NB4 (cell line): ENCODE data around the gene PRL.

Experiments used
- CTCF ChIP-seq: IDR thresholded peaks from one replicate; pipeline ENCODE4 v1.5.1; 2012; ENCODE audit warnings: low read depth, low read length
- MYC ChIP-seq: IDR thresholded peaks from 2 replicates; pipeline ENCODE4 v1.6.1; 2011; ENCODE audit warnings: low read depth, low read length
- POLR2A ChIP-seq: IDR thresholded peaks from 2 replicates; pipeline ENCODE4 v1.6.1; 2011; ENCODE audit warnings: mild to moderate bottlenecking; ENCODE audit not compliant: insufficient read length; ENCODE audit errors: extremely low read depth
- TF ChIP-seq, protein P1 (sequence below): IDR thresholded peaks from 2 replicates; pipeline ENCODE4 v1.6.1; 2011; ENCODE audit warnings: low read depth, low read length

- TF ChIP-seq, protein P1, sequence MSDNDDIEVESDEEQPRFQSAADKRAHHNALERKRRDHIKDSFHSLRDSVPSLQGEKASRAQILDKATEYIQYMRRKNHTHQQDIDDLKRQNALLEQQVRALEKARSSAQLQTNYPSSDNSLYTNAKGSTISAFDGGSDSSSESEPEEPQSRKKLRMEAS: no peak
- TF ChIP-seq CTCF (no peak), POLR2A (no peak), MYC (no peak)
Observed at GRCh38 chr6:22284666-22285065, 12.2 kb downstream of the PRL start.
